Neural crest cell (in vitro differentiated cells): Measurements from ENCODE around the gene DSE. TPM values are rescaled to one million over a fixed set of nuclear protein-coding genes. Genes with fewer than 3 reads are reported as not detected.

Experiments
- DNase-seq: peaks from one replicate; pipeline ENCODE4 v3.0.0; 2021; ENCODE audit warnings: low read depth, mixed read lengths, low spot score
- H3K27ac Mint-ChIP-seq: one replicate; pipeline ENCODE4 v1.8.0; 2021; ENCODE audit warnings: mild to moderate bottlenecking, mixed read lengths; ENCODE audit not compliant: unreplicated experiment
- H3K27me3 Mint-ChIP-seq: 2 replicates; pipeline ENCODE4 v1.8.0; 2021; ENCODE audit warnings: low read depth, mild to moderate bottlenecking, mixed read lengths
- H3K36me3 Mint-ChIP-seq: 2 replicates; pipeline ENCODE4 v1.8.0; 2021; ENCODE audit warnings: low read depth, mild to moderate bottlenecking, mixed read lengths
- H3K4me1 Mint-ChIP-seq: 2 replicates; pipeline ENCODE4 v1.8.0; 2021; ENCODE audit warnings: mixed read lengths
- H3K4me3 Mint-ChIP-seq: one replicate; pipeline ENCODE4 v1.8.0; 2021; ENCODE audit warnings: mild to moderate bottlenecking, mixed read lengths
- H3K9me3 Mint-ChIP-seq: 2 replicates; pipeline ENCODE4 v1.8.0; 2021; ENCODE audit warnings: mixed read lengths
- CTCF ChIP-seq: fragments of 200-600 bp; sonication (generic); conservative IDR thresholded peaks from 2 replicates; pipeline ENCODE4 v1.5.0; 2021; ENCODE audit warnings: antibody characterized with exemption, mild to moderate bottlenecking
- total RNA-seq: library from RNA; stranded (reverse); gene quantifications from 2 replicates; pipeline ENCODE4 v1.2.1, GENCODE V29; 2021

The DSE gene
- total RNA-seq, 1 donor from 2014 or later: 21.0 TPM

- H3K4me3 Mint-ChIP-seq: no peak overlapping the region
- no peaks in the 10 kb centered on the region for H3K9me3 Mint-ChIP-seq
- no peaks in the 10 kb centered on the region for H3K36me3 Mint-ChIP-seq
- TF ChIP-seq CTCF: no peak
- H3K27me3 Mint-ChIP-seq: no peaks in the 10 kb centered on the region
- no peak for DNase-seq
- no peaks in the 10 kb centered on the region for H3K4me1 Mint-ChIP-seq
- H3K27ac Mint-ChIP-seq: no peak overlapping the region
Measured at GRCh38 chr6:116472706-116473105, 102.0 kb downstream of the DSE start.

- H3K27me3 Mint-ChIP-seq: no peaks in the 10 kb centered on the region
- no peak overlapping the region for H3K27ac Mint-ChIP-seq
- DNase-seq: no peak
- no peak for TF ChIP-seq CTCF
- no peaks in the 10 kb centered on the region for H3K36me3 Mint-ChIP-seq
- no peak overlapping the region for H3K4me3 Mint-ChIP-seq
- H3K4me1 Mint-ChIP-seq: no peaks in the 10 kb centered on the region
- no peaks in the 10 kb centered on the region for H3K9me3 Mint-ChIP-seq
Measured at GRCh38 chr6:116475141-116475540, 104.4 kb downstream of the DSE start.

GRCh38 chr6:116476002-116476678 lies 105.4 kb downstream of the DSE start:
- Mint-ChIP-seq H3K9me3 (no peaks in the 10 kb centered on the region), H3K36me3 (no peaks in the 10 kb centered on the region), H3K27me3 (no peaks in the 10 kb centered on the region), H3K4me3 (no peak overlapping the region), H3K27ac (no peak overlapping the region), H3K4me1 (no peaks in the 10 kb centered on the region)
- no peak for DNase-seq
- no peak for TF ChIP-seq CTCF

- no peak for DNase-seq
- no peak overlapping the region for H3K4me3 Mint-ChIP-seq
- peaks cover 2% of the 10 kb centered on the region for H3K9me3 Mint-ChIP-seq
- TF ChIP-seq CTCF: no peak
- no peaks in the 10 kb centered on the region for H3K4me1 Mint-ChIP-seq
- peaks cover 2% of the 10 kb centered on the region for H3K36me3 Mint-ChIP-seq
- no peak overlapping the region for H3K27ac Mint-ChIP-seq
- peaks cover 6% of the 10 kb centered on the region for H3K27me3 Mint-ChIP-seq
Measured at GRCh38 chr6:116482780-116483179, 112.0 kb downstream of the DSE start.

- Mint-ChIP-seq H3K4me3 (no peak overlapping the region), H3K36me3 (peaks cover 2% of the 10 kb centered on the region), H3K4me1 (no peaks in the 10 kb centered on the region), H3K27ac (no peak overlapping the region), H3K27me3 (peaks cover 6% of the 10 kb centered on the region), H3K9me3 (peaks cover 2% of the 10 kb centered on the region)
- TF ChIP-seq CTCF: no peak
- no peak for DNase-seq
Measured at GRCh38 chr6:116483616-116484015, 112.9 kb downstream of the DSE start.
